ENCODE data around the gene BIRC5.

DNA sequence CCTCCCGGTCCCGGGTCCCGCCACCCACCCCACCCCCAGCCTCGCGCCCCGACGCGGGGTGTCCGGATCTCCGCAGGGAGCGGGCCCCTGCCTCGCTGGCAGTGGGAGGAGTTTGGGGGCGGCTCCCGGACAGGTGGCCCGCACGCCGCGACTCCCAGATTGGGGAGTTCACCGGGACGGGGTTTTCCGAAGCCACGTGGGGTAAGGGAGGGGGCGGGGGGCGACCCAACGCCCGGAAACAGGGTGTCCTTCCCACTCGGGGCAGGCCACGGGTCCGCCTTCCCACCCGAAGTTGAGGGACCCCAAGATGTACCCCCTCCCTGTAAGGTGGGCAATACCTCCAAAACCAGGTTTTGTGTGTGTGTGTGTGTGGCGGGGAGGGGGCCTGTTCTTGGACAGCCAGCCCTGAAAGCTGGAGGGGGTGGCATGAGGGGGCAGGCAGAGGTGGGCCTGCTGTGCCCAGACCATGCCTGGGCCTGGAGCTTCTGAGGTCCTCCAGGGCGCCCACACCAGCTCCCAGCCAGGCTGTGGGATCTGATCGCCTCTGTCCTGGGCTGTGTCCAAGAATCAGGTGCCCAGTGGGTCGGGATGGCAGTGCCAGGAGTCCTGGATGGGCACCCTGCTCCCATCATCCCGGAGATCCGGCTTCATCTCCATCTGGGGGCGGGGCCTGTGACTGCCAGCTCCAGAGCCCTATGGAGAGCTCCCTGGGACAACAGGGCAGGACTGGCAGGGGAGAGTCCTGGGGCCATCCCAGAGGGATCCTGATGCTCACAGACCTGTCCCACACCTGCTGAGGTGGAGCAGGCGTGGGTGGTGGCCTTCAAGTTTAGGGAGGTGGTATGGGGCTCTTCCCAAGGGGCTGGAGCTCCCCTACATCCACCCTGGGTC, 44.9 kb upstream of the BIRC5 start:
- TF ChIP-seq, protein P1, sequence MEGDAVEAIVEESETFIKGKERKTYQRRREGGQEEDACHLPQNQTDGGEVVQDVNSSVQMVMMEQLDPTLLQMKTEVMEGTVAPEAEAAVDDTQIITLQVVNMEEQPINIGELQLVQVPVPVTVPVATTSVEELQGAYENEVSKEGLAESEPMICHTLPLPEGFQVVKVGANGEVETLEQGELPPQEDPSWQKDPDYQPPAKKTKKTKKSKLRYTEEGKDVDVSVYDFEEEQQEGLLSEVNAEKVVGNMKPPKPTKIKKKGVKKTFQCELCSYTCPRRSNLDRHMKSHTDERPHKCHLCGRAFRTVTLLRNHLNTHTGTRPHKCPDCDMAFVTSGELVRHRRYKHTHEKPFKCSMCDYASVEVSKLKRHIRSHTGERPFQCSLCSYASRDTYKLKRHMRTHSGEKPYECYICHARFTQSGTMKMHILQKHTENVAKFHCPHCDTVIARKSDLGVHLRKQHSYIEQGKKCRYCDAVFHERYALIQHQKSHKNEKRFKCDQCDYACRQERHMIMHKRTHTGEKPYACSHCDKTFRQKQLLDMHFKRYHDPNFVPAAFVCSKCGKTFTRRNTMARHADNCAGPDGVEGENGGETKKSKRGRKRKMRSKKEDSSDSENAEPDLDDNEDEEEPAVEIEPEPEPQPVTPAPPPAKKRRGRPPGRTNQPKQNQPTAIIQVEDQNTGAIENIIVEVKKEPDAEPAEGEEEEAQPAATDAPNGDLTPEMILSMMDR (IDR thresholded peaks at IDR 0.05) = no peak
- TF ChIP-seq POLR2A (IDR thresholded peaks at IDR 0.05) = no peak
- no peak for TF ChIP-seq POLR2AphosphoS5 (IDR thresholded peaks at IDR 0.05)
- TF ChIP-seq EP300 (IDR thresholded peaks at IDR 0.05; ENCODE audit: low read depth) = no peak
